SK-N-MC (cell line): ENCODE results near the gene MMD2.

Experiments
- EZH2 ChIP-seq: fragments of 200-600 bp; sonication (generic); IDR thresholded peaks from one replicate; pipeline ENCODE4 v1.6.1; 2017; ENCODE audit warnings: antibody characterized with exemption
- POLR2AphosphoS5 ChIP-seq: IDR thresholded peaks from 2 replicates; pipeline ENCODE4 v1.6.1; 2012; ENCODE audit warnings: mild to moderate bottlenecking, low read depth, low read length, borderline replicate concordance

GRCh38 chr7:4948402-4948801 is 10.6 kb downstream of the MMD2 start:
- no peak for TF ChIP-seq EZH2
- TF ChIP-seq POLR2AphosphoS5: no peak
